GM10248 (cell line): ENCODE data around the gene POPDC2.
"Not testable (repeated sequence)": the region's sequence is repeated elsewhere in the genome, so short reads cannot be mapped to it uniquely, and the experiment has no call there.

Source experiments
- CTCF ChIA-PET: fragments of 300-600 bp; sonication (Branson Sonifier 250); formaldehyde crosslinking; extraction: SDS; loops from one replicate; lab custom pipeline; 2021; ENCODE audit warnings: antibody characterized with exemption; lab: Yijun Ruan, JAX
- POLR2A ChIA-PET: fragments of 350-650 bp; sonication (Branson Sonifier 250); formaldehyde crosslinking; extraction: SDS; loops from one replicate; lab custom pipeline; 2020; ENCODE audit warnings: antibody characterized with exemption; lab: Yijun Ruan, JAX
- DNase-seq: peaks from one replicate; pipeline ENCODE4 v3.0.0; 2012; ENCODE audit errors: extremely low spot score
- CTCF ChIP-seq: IDR thresholded peaks from 2 replicates; pipeline ENCODE4 v1.5.1; 2012; ENCODE audit warnings: mild to moderate bottlenecking, low read depth; ENCODE audit errors: extremely low read depth, missing control alignments, control extremely low read depth

POPDC2 gene

GRCh38 chr3:119697394-119697793 is 37.0 kb upstream of the POPDC2 start:
- no peak for TF ChIP-seq CTCF
- ChIA-PET POLR2A (no interaction called here), CTCF (interaction anchor here (1.5 to 11.9 kb wide), 3 partner anchors 17 to 26 kb away, joined by 3 to 128 read pairs (median 6); partner anchors contain the start of gene COX17)

GRCh38 chr3:119695480-119695879 is 35.1 kb upstream of the POPDC2 start:
- ChIA-PET POLR2A (no interaction called here), CTCF (interaction anchor here (0.7 to 11.9 kb wide), 6 partner anchors 8 to 479 kb away, joined by 3 to 128 read pairs (median 3); partner anchors contain the start of gene COX17)
- no peak for TF ChIP-seq CTCF
- no peak for DNase-seq

More at GRCh38 chr3:119697394-119697793, 37.0 kb upstream of the POPDC2 start:
- DNase-seq: no peak

- no peak for DNase-seq
- TF ChIP-seq CTCF: peak; percentile 23
- ChIA-PET CTCF (interaction anchor here (0.7 to 11.9 kb wide), 9 partner anchors 10 to 806 kb away, joined by 3 to 128 read pairs (median 5); partner anchors contain the start of genes COX17 and TMEM39A), POLR2A (no interaction called here)
Measured at GRCh38 chr3:119690043-119690656, 29.8 kb upstream of the POPDC2 start.

GRCh38 chr3:119683421-119683820 is 23.0 kb upstream of the POPDC2 start:
- ChIA-PET POLR2A (no interaction called here), CTCF (interaction anchor here (1.0 to 11.2 kb wide), 5 partner anchors 10 to 799 kb away, joined by 3 to 128 read pairs (median 41); no protein-coding TSS in a partner anchor)
- TF ChIP-seq CTCF: no peak
- DNase-seq: no peak

GRCh38 chr3:119681279-119681678 is 20.9 kb upstream of the POPDC2 start:
- ChIA-PET POLR2A (interaction anchor here (0.8 kb wide), 1 partner anchor 131 kb away, joined by 3 read pairs; no protein-coding TSS in a partner anchor), CTCF (interaction anchor here (0.6 to 11.2 kb wide), 53 partner anchors 8 to 797 kb away, joined by 3 to 128 read pairs (median 4); partner anchors contain the start of genes B4GALT4, CD80, CFAP91 and IGSF11)
- peak; percentile 49 for TF ChIP-seq CTCF
- DNase-seq: peak; percentile 38

- TF ChIP-seq CTCF: no peak
- DNase-seq: no peak
- ChIA-PET CTCF (interaction anchor here (0.7 to 11.2 kb wide), 13 partner anchors 14 to 796 kb away, joined by 3 to 128 read pairs (median 8); partner anchors contain the start of genes B4GALT4 and TMEM39A), POLR2A (no interaction called here)
Measured at GRCh38 chr3:119679874-119680273, 19.5 kb upstream of the POPDC2 start.

GRCh38 chr3:119678209-119678608 is 17.8 kb upstream of the POPDC2 start:
- POLR2A ChIA-PET, DNase-seq: not testable (repeated sequence)
- CTCF ChIA-PET: interaction anchor here (1.5 to 11.2 kb wide), 2 partner anchors 16 to 77 kb away, joined by 3 to 128 read pairs; no protein-coding TSS in a partner anchor
